CD4-positive, alpha-beta T cell treated with Interleukin-4 for 1 hour (primary cell): ENCODE measurements around the gene RDH5.

Source experiments
- DNase-seq, 2 donors: peaks; one replicate each; pipeline ENCODE4 v3.0.0-alpha.2; 2020 to 2022

RDH5 gene

DNA sequence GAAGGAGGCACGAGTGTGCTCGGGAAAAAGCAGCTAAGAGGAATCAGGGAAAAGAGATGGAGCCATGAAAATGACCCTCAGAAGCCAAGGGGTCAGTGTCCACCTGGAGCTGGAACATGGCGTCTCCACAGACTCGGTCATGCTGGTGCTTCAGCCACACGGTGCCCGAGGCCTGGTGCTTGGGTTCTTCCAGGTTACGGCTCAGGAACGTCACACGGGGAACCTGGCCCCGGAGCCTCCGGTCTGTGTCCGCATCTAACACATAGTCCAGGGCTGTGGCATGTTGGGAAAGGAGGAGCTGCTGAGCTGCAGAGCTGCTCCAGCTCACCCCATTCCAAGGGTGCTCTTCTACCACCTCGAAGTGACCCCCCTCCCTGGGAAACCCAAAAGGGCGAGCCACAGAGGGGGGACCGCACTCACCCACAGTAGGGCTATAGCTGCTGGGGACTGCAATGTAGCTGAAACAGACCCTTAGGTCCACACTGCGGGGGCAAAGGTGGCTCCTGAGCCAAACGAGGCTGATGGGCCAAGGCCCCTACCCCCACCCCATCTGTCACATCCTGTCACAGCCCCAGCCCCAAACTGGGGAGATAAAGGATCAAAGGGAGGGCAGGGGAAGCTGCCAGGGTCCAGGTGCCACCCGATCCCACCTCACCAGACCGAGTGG lies 23.3 kb upstream of the RDH5 start:
- DNase-seq, result no peak

DNA sequence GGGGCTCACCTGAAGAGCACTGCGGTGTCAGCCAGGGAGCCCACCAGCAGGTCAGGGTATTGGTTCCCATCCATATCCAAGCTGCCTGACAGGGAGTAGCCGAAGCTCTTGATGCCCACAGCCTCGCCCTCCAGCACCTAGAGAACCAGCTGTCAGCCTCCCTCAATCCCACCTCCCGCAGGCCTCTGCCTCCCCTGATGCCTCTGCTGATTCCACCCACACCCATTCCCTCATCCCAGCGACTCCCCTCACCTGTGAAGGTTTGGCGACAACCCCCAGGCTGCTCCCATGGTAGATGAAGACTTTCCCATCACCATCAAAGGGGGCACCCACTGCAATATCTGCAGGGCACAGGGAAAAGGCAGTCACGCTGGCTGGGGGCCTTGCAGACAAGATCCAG lies 22.5 kb upstream of the RDH5 start:
- DNase-seq, result no peak

DNA sequence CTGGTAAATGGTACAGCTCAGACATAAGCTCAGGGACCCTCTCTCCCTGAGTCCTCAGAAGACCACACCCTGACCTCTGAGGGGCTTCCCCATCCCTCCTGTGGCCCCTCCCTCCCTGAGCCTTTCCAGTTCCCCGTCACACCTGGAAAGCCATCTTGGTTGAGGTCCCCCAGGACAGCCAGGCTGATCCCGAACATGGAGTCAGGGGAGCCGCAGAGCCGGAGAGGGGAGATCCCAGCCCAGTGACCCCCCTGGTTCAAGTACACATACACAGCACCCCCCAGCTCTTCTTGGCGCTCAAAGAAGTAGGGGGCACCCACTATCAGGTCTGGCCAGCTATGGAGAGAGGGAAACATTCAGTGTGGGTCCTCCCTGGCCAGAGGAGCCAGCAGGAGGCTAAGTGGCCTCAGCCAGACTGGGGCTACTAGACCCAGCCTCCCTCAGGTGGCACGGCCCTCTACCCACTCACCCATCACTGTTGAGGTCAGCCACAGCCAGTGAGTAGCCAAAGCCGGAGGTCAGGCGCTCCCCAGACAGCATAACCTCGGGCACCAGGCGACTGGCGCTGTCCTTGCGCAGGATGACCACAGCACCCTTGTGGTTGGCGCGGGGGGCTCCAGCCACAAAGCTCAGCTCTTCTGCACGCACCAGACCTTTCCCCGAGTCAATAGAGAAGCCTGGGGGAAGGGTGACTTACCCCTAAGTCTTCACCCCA lies 21.8 kb upstream of the RDH5 start:
- DNase-seq, result no peak

DNA sequence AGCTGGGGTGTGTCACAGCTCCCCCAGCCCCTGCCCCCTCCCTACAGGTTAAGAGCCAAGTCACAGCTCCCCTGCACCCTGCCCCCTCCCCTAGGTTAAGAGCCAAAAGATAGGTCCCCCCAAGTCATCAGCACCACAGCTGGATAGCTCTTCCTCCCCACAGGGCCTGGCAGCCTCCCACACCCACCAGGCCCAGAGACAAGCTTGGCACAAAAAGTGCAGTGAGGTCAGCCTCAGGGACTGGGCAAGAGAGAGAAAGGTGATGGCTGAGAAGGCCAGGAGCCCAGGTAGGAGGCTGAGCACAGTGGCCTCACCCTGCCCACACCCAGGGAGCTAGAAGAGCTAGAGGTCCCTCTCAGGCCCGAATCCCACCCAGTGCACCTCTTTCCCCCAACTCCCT lies 21.2 kb upstream of the RDH5 start:
- no peak for DNase-seq

GRCh38 chr12:55699471-55700055 lies 20.6 kb upstream of the RDH5 start:
- no peak for DNase-seq

GRCh38 chr12:55700255-55701018 lies 19.8 kb upstream of the RDH5 start:
- no peak for DNase-seq

DNA sequence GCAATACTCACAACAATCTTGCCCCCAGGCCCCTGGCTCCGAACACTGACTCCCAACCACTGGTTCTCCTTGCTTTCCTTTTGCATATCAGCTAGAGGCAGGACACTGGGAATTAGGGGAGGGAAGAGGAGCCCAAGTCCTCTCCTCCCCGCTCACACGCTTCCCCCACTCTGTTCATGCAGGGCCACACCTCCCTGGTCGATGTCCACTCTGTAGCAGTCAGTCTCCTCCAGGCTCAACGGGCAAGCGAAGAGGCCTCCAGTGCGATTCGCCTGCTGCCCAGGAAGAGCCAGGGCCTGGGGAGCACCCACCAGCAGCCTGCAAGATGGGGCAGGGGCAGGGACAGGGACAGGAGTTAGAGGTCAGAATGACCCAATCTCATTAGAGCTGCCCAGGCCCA lies 17.3 kb upstream of the RDH5 start:
- no peak for DNase-seq

DNA sequence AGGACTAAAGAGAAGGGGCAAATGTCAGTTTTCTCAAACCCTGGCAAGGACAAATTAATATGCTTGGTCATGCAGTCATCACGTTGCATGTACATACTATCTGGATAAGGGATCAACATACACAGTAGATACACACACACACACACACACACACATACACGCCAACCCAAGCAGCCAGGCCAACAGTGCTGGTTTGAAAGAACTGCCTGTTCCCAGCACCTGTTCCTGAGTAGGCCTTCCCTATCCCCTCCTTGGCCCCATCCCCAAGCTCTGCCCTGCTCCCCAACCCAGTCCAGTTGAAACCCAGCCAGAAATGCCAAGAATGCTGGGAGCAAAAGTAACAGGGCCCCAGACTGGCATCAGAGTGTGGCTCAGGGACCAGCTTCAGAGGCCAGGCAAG lies 16.9 kb upstream of the RDH5 start:
- no peak for DNase-seq

GRCh38 chr12:55703901-55704761 lies 16.1 kb upstream of the RDH5 start:
- no peak for DNase-seq

GRCh38 chr12:55704824-55705718 lies 15.1 kb upstream of the RDH5 start:
- no peak for DNase-seq

DNA sequence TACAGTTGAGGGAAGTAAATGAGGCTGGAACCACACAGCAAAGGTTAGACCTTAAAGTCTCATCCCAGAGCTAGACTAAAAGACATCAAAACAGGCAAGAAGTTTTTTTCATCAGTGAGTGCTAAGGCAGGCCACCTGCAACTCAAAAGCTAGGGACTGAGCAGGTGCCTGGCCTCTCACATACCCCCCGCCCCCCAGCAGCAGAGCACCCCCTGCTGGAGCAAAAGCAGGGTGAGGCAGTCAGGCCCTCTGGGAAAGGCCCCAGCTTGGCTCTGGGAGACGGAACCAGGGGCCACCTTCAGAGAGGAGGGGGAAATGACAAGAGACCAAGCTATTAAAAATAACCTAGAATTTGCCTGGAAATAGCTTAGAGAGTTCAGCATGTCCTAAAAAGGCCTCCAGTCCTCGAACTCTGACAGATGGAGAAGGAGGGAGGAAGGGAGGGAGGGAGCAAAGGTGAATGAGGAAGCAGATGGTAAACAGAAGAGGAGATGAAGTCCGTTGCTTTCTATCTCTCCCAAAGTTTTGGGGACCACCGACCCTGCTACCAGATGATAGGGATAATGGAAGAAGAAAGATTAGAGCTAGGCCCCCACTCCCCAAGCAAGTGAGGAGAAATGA lies 14.3 kb upstream of the RDH5 start:
- DNase-seq, result no peak

DNA sequence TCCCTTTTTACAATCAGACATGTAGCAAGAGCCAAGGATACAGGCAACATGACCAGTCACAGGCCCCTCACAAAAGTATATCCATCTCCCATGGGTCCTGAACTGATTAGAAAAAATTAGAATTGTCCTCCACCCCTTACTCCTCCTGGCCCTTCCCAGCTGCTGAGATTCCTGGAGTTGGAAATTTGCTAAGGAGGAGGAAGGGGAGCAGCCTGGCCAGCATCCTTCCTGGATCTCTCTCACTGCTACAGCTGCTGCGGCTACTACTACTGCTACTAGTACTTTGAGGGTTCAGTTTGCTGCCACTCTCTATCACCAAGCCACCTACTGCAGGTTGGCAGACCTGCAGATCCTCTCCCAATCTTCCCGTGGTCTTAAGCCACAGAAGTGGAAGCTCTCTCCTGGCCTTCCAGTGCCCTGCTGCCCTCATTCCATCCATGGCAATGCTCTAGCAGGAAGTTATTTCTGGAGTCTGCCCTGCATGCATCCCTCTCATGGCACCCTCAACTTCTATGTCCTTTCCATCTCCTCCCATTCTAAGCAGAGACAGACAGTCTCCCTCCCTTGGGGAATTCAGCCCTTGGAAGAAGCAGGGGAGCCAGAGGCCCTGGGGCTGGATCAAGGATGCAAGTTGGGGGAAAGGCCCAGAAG lies 13.5 kb upstream of the RDH5 start:
- no peak for DNase-seq

DNA sequence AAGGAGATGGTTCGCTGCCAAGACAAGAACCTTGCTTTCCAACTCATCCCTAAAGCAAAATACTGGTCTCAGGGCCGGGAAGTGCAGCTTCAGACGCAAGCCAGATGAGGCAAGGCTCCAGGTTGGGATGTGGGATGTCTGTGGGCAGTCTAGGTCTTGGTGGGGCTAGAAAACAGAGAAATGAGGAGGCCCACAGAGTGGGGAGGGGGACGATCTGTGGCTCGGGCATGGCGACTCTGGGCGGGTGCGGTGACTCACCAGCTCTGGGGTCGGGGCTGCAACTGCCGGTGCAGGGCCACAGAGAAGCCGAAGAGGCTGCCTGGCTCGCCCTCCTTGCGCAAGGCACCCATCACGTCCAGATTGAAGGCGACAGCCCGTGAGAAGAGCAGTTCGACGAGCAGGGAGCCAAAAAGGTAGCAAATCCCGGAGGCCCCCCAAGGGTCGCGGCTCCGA lies 12.9 kb upstream of the RDH5 start:
- no peak for DNase-seq

DNA sequence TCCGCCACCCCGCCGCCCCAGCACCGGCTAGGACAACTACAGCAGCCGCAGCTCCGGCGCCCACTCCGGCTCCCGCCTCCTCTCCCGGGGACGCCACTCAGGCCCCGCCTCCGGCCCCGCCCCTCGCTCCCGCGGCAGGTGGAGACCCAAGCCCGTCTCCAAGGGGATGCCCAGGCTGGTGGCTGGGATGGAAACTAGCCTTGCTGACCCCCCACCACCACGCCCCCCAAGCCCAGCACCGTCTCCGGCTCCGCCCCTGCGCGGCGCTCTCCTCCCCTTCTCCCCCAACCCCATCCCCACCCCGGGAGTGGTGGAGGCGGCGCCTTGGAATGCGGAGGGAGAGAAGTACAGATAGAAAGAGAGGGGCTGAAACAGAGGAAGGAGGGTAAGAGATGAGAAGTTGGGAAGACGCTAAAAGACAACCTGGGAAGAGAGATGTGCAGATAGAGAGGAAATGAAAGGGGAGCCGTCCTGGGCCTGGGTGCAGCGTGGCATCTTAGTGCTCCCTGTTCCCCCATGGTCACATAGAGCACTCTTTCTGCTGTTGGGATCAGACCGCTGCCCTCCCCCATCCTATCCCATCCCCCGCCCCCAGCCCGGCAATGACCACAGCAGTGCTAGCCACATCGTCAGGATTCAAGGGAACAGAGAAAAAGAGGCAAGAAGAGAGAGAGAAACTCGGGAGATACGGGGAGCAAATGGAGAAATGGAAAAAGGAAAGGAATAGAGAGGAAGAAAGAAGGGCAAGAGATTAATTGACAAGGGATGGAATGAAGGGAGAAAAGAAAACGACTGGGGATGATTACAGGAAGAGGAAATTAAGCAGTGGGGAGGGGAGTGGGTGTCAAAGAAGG lies 12.1 kb upstream of the RDH5 start, which contains the start of gene ITGA7:
Gene ITGA7, minus strand, starts transcription at position 64 of the 854 bp plus-strand sequence. CDS start 222 bp downstream, outside the sequence.
- peak; percentile 49 to 61 for DNase-seq

GRCh38 chr12:55708695-55709233 lies 11.4 kb upstream of the RDH5 start:
- DNase-seq, result no peak

DNA sequence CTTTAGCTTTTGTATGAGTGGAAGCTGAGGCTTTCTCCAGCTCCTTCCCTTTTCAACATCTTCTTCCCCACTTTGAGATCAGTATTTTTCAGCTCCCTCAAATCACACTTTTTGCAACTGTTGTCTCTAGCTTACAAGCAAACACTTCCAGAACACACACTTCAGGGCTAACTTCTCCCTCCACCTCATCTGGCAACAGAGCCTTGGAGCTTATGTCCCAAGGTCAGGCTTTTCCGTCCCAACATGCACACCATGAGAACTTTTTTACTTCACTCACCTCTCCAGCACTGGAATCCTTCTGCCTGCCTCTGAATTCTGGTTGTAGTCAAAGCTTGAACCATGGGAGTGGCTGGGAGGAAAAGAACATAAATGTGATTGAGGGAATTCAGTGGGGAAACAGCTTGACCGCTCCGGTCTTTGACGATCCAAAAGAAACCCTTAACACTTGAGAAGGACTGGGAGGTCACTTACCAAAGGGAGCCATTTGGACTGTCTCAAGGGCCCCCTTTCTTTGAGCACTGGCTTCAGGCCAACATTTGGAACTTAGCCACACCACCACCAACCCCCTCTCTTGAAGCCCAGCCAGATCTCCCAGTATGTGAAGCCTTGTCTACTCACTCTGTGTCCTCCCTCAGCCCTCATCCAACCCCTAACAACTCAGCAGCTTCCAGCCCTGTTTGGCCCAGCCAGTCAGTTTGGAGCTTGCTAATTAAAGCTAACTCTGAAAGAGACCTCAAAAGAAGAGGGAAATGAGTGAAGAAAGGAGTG lies 8.2 kb upstream of the RDH5 start:
- no peak for DNase-seq

- no peak for DNase-seq
These were observed 7.3 kb upstream of the RDH5 start for GRCh38 chr12:55712700-55713415.
